Measurements from ENCODE around the gene UBE4B. TPM values are rescaled to one million over a fixed set of nuclear protein-coding genes. Genes with fewer than 3 reads are reported as not detected.

The UBE4B gene
- total RNA-seq, 1 experiment from 2014 or later = 37.0 TPM

DNA sequence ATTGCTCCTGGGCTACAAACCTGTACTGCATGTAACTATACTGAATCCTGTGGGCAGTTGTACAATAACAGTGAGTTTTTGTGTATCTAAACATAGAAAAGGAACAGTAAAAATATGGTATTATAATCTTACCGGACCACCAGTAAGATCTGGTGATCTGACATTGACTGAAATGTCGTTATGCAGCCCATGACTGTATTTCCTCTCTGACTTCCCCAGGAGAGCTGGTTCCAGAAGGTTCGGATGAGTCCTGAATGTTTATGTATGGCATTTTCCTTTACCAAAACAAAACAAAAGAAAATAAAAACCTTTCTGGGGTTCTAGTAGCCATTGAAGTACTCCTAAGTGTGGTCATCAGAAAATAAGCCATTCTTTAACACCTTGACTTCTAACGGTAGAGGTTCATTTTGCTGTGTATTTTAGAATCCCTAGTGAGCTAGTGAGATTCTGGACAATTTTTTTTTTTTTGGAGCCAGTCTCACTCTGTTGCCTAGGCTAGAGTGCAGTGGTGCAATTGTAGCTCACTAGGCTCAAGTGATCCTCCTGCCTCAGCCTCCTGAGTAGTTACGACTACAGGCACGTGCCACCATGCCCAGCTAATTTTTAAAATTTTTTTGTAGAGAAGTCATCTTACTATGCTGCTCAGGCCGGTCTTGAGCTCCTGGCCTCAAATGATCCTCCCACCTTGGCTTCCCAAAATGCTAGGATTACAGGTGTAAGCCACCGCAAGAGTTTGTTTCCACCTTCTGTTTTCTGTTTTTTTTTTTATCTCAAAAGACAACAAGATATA is 27.7 kb downstream of the UBE4B start:
- Histone ChIP-seq H3K9me3 (ENCODE audit: low read length) (no peaks in the 10 kb centered on the region), H3K9ac (ENCODE audit: low read length) (no peak overlapping the region), H3K36me3 (ENCODE audit: insufficient read depth, low read length) (no peaks in the 10 kb centered on the region), H3K27me3 (ENCODE audit: low read length) (no peaks in the 10 kb centered on the region), H3K4me3 (ENCODE audit: low read length) (no peak overlapping the region), H3K4me2 (ENCODE audit: low read depth, low read length, poor library complexity, severe bottlenecking) (no peak overlapping the region), H3K9me2 (replicated peaks; ENCODE audit: insufficient read depth, low read length) (no peaks in the 10 kb centered on the region), H3K79me2 (ENCODE audit: low read length) (peaks cover 81% of the 10 kb centered on the region), H2AFZ (ENCODE audit: low read length) (no peak overlapping the region), H3K4me1 (ENCODE audit: low read length) (no peaks in the 10 kb centered on the region), H3K27ac (ENCODE audit: low read length) (no peak overlapping the region), H4K20me1 (ENCODE audit: insufficient read depth, low read depth, low read length) (no peaks in the 10 kb centered on the region)
- DNase-seq = no peak

DNA sequence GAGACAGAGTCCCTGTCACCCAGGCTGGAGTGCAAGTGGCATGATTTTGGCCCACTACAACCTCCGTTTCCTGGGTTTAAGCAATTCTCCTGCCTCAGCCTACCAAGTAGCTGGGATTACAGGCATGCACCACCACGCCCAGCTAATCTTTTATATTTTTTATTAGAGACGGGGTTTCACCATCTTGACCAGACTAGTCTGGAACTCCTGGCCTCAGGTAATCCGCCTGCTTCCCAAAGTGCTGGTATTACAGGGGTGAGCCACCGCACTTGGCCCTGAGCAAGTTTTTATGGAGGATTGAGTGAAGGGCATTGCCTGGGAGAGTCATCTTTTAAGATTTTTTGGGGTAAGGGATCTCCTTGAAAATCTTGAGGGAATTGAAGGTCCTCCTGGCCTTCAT is 28.5 kb downstream of the UBE4B start:
- H3K27ac ChIP-seq (ENCODE audit: low read length) = no peak overlapping the region
- H3K9ac ChIP-seq (ENCODE audit: low read length) = no peak overlapping the region
- H3K9me3 ChIP-seq (ENCODE audit: low read length) = no peaks in the 10 kb centered on the region
- no peaks in the 10 kb centered on the region for H3K27me3 ChIP-seq (ENCODE audit: low read length)
- no peaks in the 10 kb centered on the region for H4K20me1 ChIP-seq (ENCODE audit: insufficient read depth, low read depth, low read length)
- DNase-seq = no peak
- no peak overlapping the region for H3K4me2 ChIP-seq (ENCODE audit: low read depth, low read length, poor library complexity, severe bottlenecking)
- no peak overlapping the region for H2AFZ ChIP-seq (ENCODE audit: low read length)
- H3K4me1 ChIP-seq (ENCODE audit: low read length) = no peaks in the 10 kb centered on the region
- H3K9me2 ChIP-seq (replicated peaks; ENCODE audit: insufficient read depth, low read length) = no peaks in the 10 kb centered on the region
- H3K4me3 ChIP-seq (ENCODE audit: low read length) = no peak overlapping the region
- H3K79me2 ChIP-seq (ENCODE audit: low read length) = peaks cover 80% of the 10 kb centered on the region
- H3K36me3 ChIP-seq (ENCODE audit: insufficient read depth, low read length) = no peaks in the 10 kb centered on the region

DNA sequence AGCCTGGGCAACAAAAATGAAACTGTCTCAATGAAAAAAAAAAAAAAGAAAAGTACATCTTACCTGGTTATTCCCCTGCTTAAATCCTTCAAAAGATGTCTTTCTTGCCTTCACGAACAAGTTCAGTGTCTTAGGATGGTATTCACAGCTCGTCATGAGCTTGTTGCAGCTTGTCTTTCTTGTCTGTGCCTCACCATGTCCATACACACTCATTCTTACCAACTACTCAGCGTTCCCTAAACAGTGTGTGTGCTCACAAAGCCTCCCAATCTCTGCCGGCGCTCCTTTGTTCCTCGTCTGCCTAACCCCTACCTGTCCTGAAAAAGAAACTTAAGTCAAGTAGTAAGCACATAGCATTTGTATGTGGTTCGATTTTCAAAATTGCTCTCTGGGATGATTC is 31.1 kb downstream of the UBE4B start:
- no peaks in the 10 kb centered on the region for H3K36me3 ChIP-seq (ENCODE audit: insufficient read depth, low read length)
- H2AFZ ChIP-seq (ENCODE audit: low read length) = no peak overlapping the region
- no peak overlapping the region for H3K4me3 ChIP-seq (ENCODE audit: low read length)
- no peak overlapping the region for H3K27ac ChIP-seq (ENCODE audit: low read length)
- H3K9me2 ChIP-seq (replicated peaks; ENCODE audit: insufficient read depth, low read length) = no peaks in the 10 kb centered on the region
- H3K9ac ChIP-seq (ENCODE audit: low read length) = no peak overlapping the region
- H3K4me1 ChIP-seq (ENCODE audit: low read length) = no peaks in the 10 kb centered on the region
- peaks cover 72% of the 10 kb centered on the region for H3K79me2 ChIP-seq (ENCODE audit: low read length)
- no peaks in the 10 kb centered on the region for H4K20me1 ChIP-seq (ENCODE audit: insufficient read depth, low read depth, low read length)
- H3K9me3 ChIP-seq (ENCODE audit: low read length) = no peaks in the 10 kb centered on the region
- H3K4me2 ChIP-seq (ENCODE audit: low read depth, low read length, poor library complexity, severe bottlenecking) = no peak overlapping the region
- no peaks in the 10 kb centered on the region for H3K27me3 ChIP-seq (ENCODE audit: low read length)
- DNase-seq = no peak

- H3K9me2 ChIP-seq (replicated peaks; ENCODE audit: insufficient read depth, low read length) = no peaks in the 10 kb centered on the region
- H3K9me3 ChIP-seq (ENCODE audit: low read length) = no peaks in the 10 kb centered on the region
- H4K20me1 ChIP-seq (ENCODE audit: insufficient read depth, low read depth, low read length) = no peaks in the 10 kb centered on the region
- H3K27ac ChIP-seq (ENCODE audit: low read length) = no peak overlapping the region
- no peak overlapping the region for H3K4me2 ChIP-seq (ENCODE audit: low read depth, low read length, poor library complexity, severe bottlenecking)
- no peaks in the 10 kb centered on the region for H3K36me3 ChIP-seq (ENCODE audit: insufficient read depth, low read length)
- H2AFZ ChIP-seq (ENCODE audit: low read length) = no peak overlapping the region
- H3K9ac ChIP-seq (ENCODE audit: low read length) = no peak overlapping the region
- DNase-seq = no peak
- H3K79me2 ChIP-seq (ENCODE audit: low read length) = peaks cover 73% of the 10 kb centered on the region
- peaks cover 2% of the 10 kb centered on the region; the same call in 1 of the 2 replicates for H3K4me1 ChIP-seq (ENCODE audit: low read length)
- H3K27me3 ChIP-seq (ENCODE audit: low read length) = no peaks in the 10 kb centered on the region
- H3K4me3 ChIP-seq (ENCODE audit: low read length) = no peak overlapping the region
These were observed 31.9 kb downstream of the UBE4B start for GRCh38 chr1:10064416-10065343.

DNA sequence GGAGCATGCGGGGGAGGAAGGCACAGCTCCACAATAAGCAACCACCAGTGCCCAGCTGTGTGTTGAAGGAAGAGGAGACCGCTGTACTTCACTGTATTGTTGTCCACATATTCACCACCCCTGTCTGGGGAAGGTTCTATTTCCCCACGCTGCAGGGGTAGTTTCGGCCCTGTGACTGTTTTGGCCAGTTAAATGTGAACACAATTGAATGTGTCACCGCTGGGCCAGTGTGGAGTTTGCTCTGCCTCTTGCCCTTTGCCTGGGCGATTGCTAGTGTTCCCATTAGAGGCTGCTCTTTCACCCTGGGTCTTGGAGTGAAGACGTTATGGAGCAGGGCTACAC is 32.6 kb downstream of the UBE4B start:
- Histone ChIP-seq H3K4me1 (ENCODE audit: low read length) (peaks cover 3% of the 10 kb centered on the region; the same call in 1 of the 2 replicates), H4K20me1 (ENCODE audit: insufficient read depth, low read depth, low read length) (no peaks in the 10 kb centered on the region), H3K4me3 (ENCODE audit: low read length) (no peak overlapping the region), H3K4me2 (ENCODE audit: low read depth, low read length, poor library complexity, severe bottlenecking) (no peak overlapping the region), H3K9me3 (ENCODE audit: low read length) (no peaks in the 10 kb centered on the region), H3K27ac (ENCODE audit: low read length) (no peak overlapping the region), H3K36me3 (ENCODE audit: insufficient read depth, low read length) (no peaks in the 10 kb centered on the region), H3K9me2 (replicated peaks; ENCODE audit: insufficient read depth, low read length) (no peaks in the 10 kb centered on the region), H2AFZ (ENCODE audit: low read length) (no peak overlapping the region), H3K27me3 (ENCODE audit: low read length) (no peaks in the 10 kb centered on the region), H3K79me2 (ENCODE audit: low read length) (peaks cover 70% of the 10 kb centered on the region), H3K9ac (ENCODE audit: low read length) (no peak overlapping the region)
- no peak for DNase-seq

DNA sequence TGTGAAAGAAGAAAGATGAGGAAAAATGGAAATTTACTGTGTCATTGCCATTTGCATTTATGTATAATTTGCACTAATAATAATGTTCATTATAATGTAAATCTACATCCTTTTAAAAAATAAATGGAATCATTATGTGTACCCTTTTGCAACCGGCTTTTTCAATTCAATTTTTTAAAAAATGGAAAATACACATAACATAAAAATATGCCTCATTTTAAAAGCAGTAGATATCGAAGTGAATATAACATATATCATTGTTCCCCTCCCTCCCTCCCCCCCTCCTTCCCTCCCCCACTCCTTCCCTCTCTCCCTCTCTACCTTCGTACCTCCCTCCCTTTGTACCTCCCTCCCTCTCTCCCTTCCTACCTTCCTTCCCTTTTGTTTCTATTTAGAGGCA is 33.0 kb downstream of the UBE4B start:
- Histone ChIP-seq H4K20me1 (ENCODE audit: insufficient read depth, low read depth, low read length) (no peaks in the 10 kb centered on the region), H3K9me3 (ENCODE audit: low read length) (no peaks in the 10 kb centered on the region), H2AFZ (ENCODE audit: low read length) (no peak overlapping the region), H3K36me3 (ENCODE audit: insufficient read depth, low read length) (no peaks in the 10 kb centered on the region), H3K9me2 (replicated peaks; ENCODE audit: insufficient read depth, low read length) (no peaks in the 10 kb centered on the region), H3K27ac (ENCODE audit: low read length) (no peak overlapping the region), H3K4me2 (ENCODE audit: low read depth, low read length, poor library complexity, severe bottlenecking) (no peak overlapping the region), H3K27me3 (ENCODE audit: low read length) (no peaks in the 10 kb centered on the region), H3K4me1 (ENCODE audit: low read length) (peaks cover 3% of the 10 kb centered on the region; the same call in 1 of the 2 replicates), H3K9ac (ENCODE audit: low read length) (no peak overlapping the region), H3K4me3 (ENCODE audit: low read length) (no peak overlapping the region), H3K79me2 (ENCODE audit: low read length) (peaks cover 72% of the 10 kb centered on the region)
- DNase-seq = no peak

GRCh38 chr1:10068605-10069294 is 36.0 kb downstream of the UBE4B start:
- Histone ChIP-seq H3K4me1 (ENCODE audit: low read length) (peaks cover 3% of the 10 kb centered on the region; the same call in 1 of the 2 replicates), H3K9me2 (replicated peaks; ENCODE audit: insufficient read depth, low read length) (no peaks in the 10 kb centered on the region), H2AFZ (ENCODE audit: low read length) (no peak overlapping the region), H3K27ac (ENCODE audit: low read length) (no peak overlapping the region), H4K20me1 (ENCODE audit: insufficient read depth, low read depth, low read length) (no peaks in the 10 kb centered on the region), H3K9ac (ENCODE audit: low read length) (no peak overlapping the region), H3K9me3 (ENCODE audit: low read length) (no peaks in the 10 kb centered on the region), H3K4me3 (ENCODE audit: low read length) (no peak overlapping the region), H3K27me3 (ENCODE audit: low read length) (no peaks in the 10 kb centered on the region), H3K79me2 (ENCODE audit: low read length) (peaks cover 55% of the 10 kb centered on the region), H3K36me3 (ENCODE audit: insufficient read depth, low read length) (no peaks in the 10 kb centered on the region), H3K4me2 (ENCODE audit: low read depth, low read length, poor library complexity, severe bottlenecking) (no peak overlapping the region)
- no peak for DNase-seq

DNA sequence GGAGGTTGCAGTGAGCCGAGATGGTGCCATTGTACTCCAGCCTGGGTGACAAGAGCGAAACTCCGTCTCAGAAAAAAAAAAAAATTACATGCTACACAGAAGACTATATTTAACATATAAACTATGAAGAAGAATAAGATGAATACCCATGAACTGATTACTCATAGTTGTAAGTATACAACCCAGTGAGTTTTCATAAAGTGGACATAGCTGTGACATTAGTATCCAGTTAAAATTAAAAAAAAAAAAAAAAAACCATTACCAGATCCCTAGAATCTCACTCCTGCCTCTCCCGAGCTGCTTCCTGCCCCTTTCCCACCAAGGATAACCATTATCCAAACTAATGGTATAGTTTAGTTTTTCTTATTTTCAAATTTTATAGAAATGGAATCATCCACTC is 37.4 kb downstream of the UBE4B start:
- Histone ChIP-seq H3K9me2 (replicated peaks; ENCODE audit: insufficient read depth, low read length) (no peaks in the 10 kb centered on the region), H4K20me1 (ENCODE audit: insufficient read depth, low read depth, low read length) (no peaks in the 10 kb centered on the region), H3K36me3 (ENCODE audit: insufficient read depth, low read length) (no peaks in the 10 kb centered on the region), H3K27me3 (ENCODE audit: low read length) (no peaks in the 10 kb centered on the region), H3K79me2 (ENCODE audit: low read length) (peaks cover 49% of the 10 kb centered on the region), H3K4me3 (ENCODE audit: low read length) (no peak overlapping the region), H3K9me3 (ENCODE audit: low read length) (no peaks in the 10 kb centered on the region), H3K9ac (ENCODE audit: low read length) (no peak overlapping the region), H3K4me1 (ENCODE audit: low read length) (peaks cover 3% of the 10 kb centered on the region; the same call in 1 of the 2 replicates), H3K4me2 (ENCODE audit: low read depth, low read length, poor library complexity, severe bottlenecking) (no peak overlapping the region), H3K27ac (ENCODE audit: low read length) (no peak overlapping the region), H2AFZ (ENCODE audit: low read length) (no peak overlapping the region)
- no peak for DNase-seq
